Stimulated activated CD4-positive, alpha-beta T cell treated with anti-CD3 and anti-CD28 coated beads, Interleukin-4, amount 100 ng/mL, for 4 hours (primary cell): ENCODE results near the gene KIAA0753.
A peak's percentile ranks its signal among the peaks of the same experiment; 100 is the strongest.

ENCODE experiments used
- DNase-seq, 2 experiments: peaks; one replicate each; pipeline ENCODE4 v3.0.0-alpha.2; 2020

The KIAA0753 gene

GRCh38 chr17:6639586-6640535, 650 bp downstream of the KIAA0753 start:
- peak in 1 of 2 experiments; percentile 37 for DNase-seq

GRCh38 chr17:6639014-6639585, 1.4 kb downstream of the KIAA0753 start:
- DNase-seq = peak in 1 of 2 experiments; percentile 20

GRCh38 chr17:6638046-6638908, 2.2 kb downstream of the KIAA0753 start:
- DNase-seq = no peak

DNA sequence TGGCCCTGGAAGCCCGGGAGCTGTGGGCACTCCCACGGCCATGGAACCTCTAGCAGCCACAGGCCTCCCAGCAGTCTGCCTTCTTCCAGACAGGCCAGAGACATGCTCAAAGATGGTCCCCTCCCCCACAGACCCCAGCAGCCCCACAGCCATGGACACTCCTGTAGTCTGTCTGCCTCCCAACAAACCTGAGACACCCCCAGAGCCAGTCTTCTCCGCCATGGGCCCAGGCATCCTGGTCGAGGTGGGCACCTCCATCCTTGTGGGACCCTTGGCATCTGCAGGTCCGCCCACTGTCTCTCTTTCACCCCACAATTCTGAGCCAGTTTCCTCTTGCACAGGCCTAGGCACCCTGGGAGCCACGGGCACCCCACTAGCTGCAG, 3.1 kb downstream of the KIAA0753 start:
- DNase-seq = no peak

DNA sequence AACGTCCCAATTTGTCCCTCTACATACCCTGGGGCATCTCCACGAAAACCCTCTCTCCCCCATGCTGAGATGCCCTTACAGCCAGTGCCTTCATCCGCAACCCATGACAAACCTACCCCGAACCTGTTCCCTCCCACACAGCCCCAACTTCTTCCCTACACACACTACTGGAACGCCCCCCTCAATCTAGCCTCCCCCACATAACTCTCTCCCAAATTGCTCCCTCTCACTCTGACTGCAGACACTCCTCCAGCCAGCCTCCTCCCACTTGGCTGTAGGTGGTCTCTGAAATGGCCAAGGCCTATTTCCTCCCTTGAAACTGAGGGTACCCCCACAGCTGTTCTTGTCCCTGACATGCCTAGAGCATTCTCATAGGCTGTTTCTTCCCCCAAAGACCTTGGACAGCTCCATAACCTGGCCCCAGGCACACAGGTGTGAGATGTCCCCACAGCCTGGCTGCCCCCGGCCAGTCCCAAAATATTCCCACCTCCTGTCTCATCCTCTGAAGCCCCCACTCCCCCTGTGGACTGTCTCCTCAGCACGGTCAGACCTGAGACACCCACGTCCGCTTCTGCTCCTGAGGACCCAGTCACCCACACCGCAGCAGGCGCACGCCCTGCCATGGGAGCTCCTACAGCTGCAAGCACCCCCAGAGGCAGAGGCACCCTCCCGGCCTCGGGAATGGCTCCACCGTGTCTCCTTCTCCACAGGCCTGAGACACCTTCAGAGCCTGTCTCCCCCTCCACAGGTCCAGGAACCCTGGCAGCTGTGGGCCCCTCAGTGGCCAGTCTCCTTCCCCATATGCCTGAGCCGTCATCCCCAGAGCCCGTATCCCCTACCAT, 3.7 kb downstream of the KIAA0753 start:
- no peak for DNase-seq

DNA sequence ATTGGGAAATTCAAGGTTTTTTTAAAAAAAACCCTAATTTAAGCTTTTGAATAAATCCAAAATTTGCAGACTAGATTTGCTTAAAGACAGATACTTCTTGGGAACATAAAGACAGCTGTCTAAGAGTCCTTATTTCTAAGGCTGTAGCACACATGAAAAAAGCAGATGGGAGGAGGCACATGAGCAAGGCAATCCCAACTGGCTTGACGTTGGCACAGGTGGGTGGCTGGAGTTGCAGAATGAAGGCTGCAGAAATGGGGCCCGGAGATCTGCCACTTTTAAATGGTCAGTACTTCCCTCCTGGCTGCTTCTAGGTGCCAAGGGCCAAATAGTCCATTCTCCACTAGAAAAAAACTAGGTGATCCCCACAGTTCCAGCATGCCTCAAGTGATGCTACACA, 4.4 kb downstream of the KIAA0753 start:
- DNase-seq = no peak

- DNase-seq = no peak
Observed at GRCh38 chr17:6633263-6633662, 7.2 kb downstream of the KIAA0753 start.

DNA sequence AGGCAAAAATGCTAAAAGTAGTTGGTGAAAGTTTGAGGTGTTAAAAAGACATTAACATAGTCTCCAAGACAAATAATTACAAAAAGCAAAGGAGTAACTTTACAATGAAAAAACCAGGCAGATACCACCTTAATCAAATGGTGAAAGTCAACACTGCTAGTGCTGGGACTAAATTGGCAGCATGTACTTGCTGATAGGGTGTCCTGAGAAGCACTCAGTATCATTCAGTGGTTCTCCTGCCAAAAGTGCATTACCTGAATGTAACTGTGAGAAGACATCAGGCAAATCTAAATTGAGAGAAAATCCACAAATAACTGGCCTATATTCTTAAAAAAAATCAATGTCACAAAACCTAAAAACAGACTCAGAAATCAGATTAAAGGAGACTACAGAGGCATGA, 8.0 kb downstream of the KIAA0753 start:
- no peak for DNase-seq

DNA sequence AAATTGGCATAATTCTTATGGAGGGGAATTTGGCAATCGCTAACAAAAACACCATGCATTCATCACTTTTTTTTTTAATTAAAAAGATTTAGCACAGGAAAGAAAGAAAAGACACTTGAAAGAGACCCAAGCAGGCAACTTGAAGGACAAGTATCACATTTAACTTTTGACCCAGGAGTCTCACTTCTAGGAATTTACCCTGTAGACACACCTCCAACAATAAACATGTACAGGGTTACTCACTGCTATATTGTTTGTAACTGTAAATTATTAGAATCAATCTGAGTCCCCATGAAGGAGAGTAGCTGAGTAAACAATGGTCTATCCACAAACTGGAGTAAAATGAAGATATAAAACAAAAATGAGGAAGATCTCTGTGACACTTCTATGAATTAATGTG, 10.1 kb downstream of the KIAA0753 start:
- no peak for DNase-seq

GRCh38 chr17:6627019-6627418, 13.5 kb downstream of the KIAA0753 start:
- no peak for DNase-seq

DNA sequence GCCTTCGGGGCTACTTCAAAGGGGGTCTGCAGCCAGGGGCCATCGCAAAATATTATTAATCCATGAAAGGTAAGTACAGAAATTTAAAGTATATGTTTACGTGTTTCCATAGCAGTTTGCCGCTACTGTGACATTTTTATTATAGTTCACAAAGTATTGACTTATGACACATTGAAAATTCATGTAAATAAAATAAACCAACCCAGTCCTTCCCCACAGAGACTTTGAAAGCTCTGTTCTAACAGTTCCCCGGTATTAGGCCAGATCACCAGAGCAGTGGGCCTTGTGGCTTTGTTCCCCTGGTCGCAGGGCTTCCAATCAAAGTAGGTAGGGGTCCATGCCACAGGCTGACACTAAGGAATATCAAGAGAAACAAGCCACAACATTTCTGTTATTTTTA, 13.9 kb downstream of the KIAA0753 start:
- no peak for DNase-seq

DNA sequence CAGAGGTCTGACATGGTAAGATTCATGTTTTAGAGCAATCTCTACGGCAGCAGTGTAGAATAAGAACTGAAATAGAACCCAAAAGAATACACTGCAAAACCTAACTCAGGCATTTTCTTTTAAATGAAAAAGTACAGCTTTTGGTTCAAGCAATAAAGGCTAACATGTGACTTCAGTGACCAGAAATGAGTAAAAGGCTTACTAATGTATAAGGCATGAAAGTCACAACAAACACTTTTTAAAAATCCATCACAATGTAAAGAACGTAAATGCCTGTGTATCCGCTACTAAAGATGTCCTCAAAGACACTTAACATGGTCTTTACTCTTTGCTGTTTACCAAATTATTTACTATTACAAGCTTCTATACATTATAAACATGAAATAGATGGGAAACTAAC, 16.6 kb downstream of the KIAA0753 start:
- no peak for DNase-seq

DNA sequence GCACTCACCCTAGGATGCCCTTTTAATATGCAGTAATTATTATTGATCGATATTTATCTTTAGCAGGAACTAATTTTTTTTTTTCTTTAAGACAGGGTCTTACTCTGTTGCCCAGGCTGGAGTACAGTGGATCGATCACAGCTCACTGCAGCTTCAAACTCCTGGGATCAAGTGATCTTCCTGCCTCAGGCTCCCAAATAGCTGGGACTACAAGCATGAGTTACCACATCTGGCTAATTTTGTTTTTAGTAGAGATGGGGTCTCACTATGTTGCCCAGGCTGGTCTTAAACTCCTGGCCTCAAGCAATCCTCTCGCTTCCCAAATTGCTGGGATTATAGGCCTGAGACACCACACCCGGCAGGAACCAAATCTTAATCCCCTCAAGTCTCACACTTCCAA, 29.3 kb downstream of the KIAA0753 start:
- no peak for DNase-seq

DNA sequence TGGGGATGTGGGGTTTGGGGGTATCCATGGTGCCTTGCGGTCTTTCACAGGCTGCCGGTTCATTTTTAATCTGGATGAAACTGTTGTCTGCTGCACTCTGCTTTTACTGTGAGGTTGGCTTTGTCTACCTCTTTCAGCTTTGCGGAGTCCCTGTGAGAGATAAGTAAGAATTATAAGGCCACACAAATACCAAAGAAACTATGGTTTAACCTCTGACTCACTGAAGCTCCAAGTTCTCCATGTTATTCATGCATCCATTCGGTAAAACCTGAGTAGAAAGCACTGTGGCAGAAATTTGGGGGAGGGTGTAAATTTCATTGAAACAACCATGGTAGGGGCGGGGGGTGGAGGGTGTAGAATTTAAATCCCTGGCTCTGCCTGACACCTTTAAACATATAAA, 30.5 kb downstream of the KIAA0753 start:
- no peak for DNase-seq

DNA sequence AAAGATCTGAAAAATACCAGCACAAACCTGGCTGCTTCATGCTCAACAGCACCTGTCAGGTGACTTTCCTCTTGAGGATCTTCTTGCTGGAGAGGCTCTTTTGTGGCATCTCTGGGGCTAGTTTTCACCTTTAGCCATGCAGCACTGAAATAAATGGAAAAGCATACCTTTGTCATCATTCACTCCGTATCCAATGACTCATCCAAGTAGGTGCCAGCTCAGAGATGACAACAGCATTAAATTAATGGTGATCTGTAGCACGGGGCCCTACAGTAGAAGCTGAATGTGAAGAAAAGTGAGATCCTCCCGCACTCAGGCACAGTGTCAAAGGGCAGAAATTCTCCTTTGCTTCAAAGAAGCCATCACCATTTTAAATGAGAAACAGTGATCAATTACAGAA, 32.2 kb downstream of the KIAA0753 start:
- DNase-seq = no peak

DNA sequence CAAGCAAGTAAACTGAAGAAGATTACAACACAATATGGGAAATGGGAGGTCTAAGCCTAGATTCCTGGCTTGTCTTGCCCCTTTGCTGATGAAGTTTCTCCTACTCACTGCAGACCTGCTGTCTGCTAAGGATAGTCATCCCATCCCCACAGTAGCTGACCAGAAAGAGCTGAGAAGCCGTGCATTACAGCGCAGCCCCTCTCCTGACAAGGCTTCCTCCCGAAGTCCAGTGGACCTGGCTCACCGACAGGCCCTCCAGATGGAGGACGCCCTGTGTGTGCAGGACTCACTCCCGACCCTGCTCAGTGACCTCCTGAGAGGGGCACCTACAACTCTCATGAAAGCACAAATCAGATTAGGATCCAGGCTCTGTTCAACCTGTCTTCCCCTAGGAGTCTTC, 35.4 kb downstream of the KIAA0753 start:
- no peak for DNase-seq

DNA sequence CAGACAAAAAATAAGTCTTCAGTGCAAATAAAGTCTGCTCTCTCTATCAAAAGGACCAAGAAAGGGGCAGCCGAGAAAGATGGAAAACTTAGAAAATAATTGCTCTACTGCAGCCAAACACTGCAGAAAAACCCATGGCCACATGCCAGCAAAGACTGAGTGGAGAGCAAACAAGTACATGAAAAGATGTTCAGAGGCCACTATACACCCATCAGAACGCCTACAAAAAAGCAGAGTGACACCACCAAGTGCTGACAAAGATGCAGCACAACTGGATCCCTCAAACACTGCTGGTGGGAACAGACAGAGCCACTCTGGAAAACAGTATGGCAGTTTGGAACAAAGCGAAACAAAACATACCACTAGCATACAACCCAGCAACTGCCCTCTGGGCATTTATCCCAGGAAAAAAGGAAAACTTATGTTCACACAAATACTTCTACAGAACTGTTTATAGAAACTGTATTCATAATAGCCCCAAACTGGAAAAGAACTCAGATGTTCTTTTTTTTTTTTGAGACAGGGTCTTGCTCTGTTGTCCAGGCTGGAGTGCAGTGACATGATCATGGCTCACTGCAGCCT, 36.7 kb downstream of the KIAA0753 start:
- no peak for DNase-seq

- DNase-seq = no peak
Observed at GRCh38 chr17:6602141-6602540, 38.4 kb downstream of the KIAA0753 start.

DNA sequence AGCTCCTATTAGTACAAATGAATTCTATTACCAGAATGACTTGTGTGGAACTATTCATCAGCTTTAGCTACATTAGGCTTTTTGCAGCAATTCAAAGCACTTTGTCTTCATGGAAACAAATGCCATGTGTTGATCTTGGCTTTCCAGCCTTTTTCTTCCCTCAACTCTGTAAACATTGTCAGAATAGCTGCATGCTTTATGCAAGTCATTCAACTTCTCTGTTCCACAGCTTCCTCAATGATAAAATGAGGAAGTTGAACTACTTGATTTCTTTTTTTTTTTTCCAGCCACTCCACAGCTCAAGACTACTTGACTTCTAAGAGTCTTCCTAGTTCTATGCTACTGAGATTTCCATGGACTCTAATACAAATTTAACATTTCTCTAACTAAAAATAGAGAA, 41.1 kb downstream of the KIAA0753 start:
- no peak for DNase-seq

- DNase-seq = no peak
Observed at GRCh38 chr17:6597727-6598126, 42.8 kb downstream of the KIAA0753 start.

DNA sequence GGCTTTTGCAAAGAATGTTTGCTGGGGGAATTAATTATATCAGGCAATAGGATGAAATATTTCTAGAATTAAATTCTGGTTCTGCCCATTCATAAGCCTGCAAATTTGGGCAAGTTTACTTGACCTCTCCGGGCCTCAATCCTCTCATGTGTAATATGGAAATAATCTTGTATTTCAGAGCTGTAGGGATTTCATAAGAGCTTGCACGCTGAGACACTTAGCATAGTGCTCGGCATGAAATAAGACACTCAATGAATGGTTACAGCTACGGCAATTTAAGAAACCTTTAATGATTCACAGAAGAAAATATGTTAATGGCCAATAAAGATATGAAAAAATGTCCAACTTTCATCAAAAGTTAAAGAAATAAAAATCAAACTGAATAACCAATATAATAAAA, 43.6 kb downstream of the KIAA0753 start:
- no peak for DNase-seq

DNA sequence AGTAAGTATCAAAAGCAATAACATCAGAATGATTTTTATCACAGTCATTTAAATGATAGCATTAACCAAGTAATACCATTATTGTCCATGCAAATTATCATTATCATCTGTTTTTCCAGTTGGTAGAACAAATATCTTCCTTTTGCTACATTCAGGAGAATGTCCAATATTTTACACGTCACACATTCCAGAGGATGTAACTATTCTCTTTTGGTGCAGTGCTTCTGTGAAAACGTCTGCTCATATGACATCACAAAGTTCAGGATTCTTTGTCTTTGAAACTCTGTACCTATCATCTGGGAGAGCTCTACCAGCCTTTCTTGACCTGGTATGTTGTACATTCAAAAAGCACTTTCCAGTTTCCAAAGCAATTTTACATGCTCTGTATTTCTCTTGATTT, 44.0 kb downstream of the KIAA0753 start:
- no peak for DNase-seq
